Trophoblast cell (in vitro differentiated cells and primary cell): Measurements from ENCODE around the gene CD59.

Source experiments
- DNase-seq, 2 donors: peaks; one replicate each; pipeline ENCODE4 v3.0.0-alpha.2; 2016
- H2AFZ ChIP-seq: 2 replicates; pipeline ENCODE4 v1.6.1; 2013; ENCODE audit warnings: low read length, moderate library complexity, mild to moderate bottlenecking; ENCODE audit not compliant: insufficient read depth, poor library complexity
- H2AK5ac ChIP-seq: 2 replicates; pipeline ENCODE4 v1.6.1; 2013; ENCODE audit warnings: mild to moderate bottlenecking, low read length
- H2BK120ac ChIP-seq: 2 replicates; pipeline ENCODE4 v1.6.1; 2013; ENCODE audit warnings: low read length, mild to moderate bottlenecking, moderate library complexity; ENCODE audit not compliant: insufficient read depth, poor library complexity
- H2BK12ac ChIP-seq: 2 replicates; pipeline ENCODE4 v1.6.1; 2013; ENCODE audit warnings: mild to moderate bottlenecking, low read length, moderate library complexity
- H2BK5ac ChIP-seq: 2 replicates; pipeline ENCODE4 v1.6.1; 2013; ENCODE audit warnings: low read length, low read depth, moderate library complexity, mild to moderate bottlenecking; ENCODE audit not compliant: poor library complexity
- H3K14ac ChIP-seq: 2 replicates; pipeline ENCODE4 v1.6.1; 2013; ENCODE audit warnings: mild to moderate bottlenecking, low read length
- H3K18ac ChIP-seq: 2 replicates; pipeline ENCODE4 v1.6.1; 2013; ENCODE audit warnings: mild to moderate bottlenecking, low read length
- H3K23ac ChIP-seq: 2 replicates; pipeline ENCODE4 v1.6.1; 2013; ENCODE audit warnings: low read length
- H3K27ac ChIP-seq: 2 replicates; pipeline ENCODE4 v1.5.1; 2013; ENCODE audit warnings: low read depth, mild to moderate bottlenecking, inconsistent platforms, low read length, moderate library complexity
- H3K27me3 ChIP-seq: 2 replicates; pipeline ENCODE4 v1.6.1; 2013; ENCODE audit warnings: inconsistent platforms, mild to moderate bottlenecking, low read length, moderate library complexity; ENCODE audit not compliant: insufficient read depth
- H3K36me3 ChIP-seq, 2 experiments: 1 replicate in 1 of 2; 2 replicates in 1 of 2; pipeline ENCODE4 v1.6.1; 2013; ENCODE audit warnings: low read length in 2 of 2, mild to moderate bottlenecking in 2 of 2, moderate library complexity in 1 of 2; ENCODE audit not compliant: insufficient read depth in 2 of 2, control insufficient read depth in 1 of 2
- H3K4ac ChIP-seq: 2 replicates; pipeline ENCODE4 v1.6.1; 2013; ENCODE audit warnings: low read depth, mild to moderate bottlenecking, low read length, moderate library complexity
- H3K4me1 ChIP-seq, 2 experiments: 1 replicate in 1 of 2; 2 replicates in 1 of 2; pipeline ENCODE4 v1.6.1; 2013; ENCODE audit warnings: low read length in 2 of 2, mild to moderate bottlenecking in 2 of 2, moderate library complexity in 1 of 2; ENCODE audit not compliant: insufficient read depth in 2 of 2, control insufficient read depth in 1 of 2
- H3K4me2 ChIP-seq: 2 replicates; pipeline ENCODE4 v1.6.1; 2013; ENCODE audit warnings: inconsistent platforms, mild to moderate bottlenecking, low read length, moderate library complexity
- H3K4me3 ChIP-seq: 2 replicates; pipeline ENCODE4 v1.5.1; 2013; ENCODE audit warnings: mild to moderate bottlenecking, low read depth, low read length, inconsistent platforms
- H3K79me1 ChIP-seq: one replicate; pipeline ENCODE4 v1.6.1; 2013; ENCODE audit warnings: low read length
- H3K79me2 ChIP-seq: 2 replicates; pipeline ENCODE4 v1.6.1; 2013; ENCODE audit warnings: low read length, mild to moderate bottlenecking; ENCODE audit not compliant: control insufficient read depth, insufficient read depth, poor library complexity
- H3K9ac ChIP-seq: 2 replicates; pipeline ENCODE4 v1.6.1; 2013; ENCODE audit warnings: mild to moderate bottlenecking, low read length
- H3K9me3 ChIP-seq: 2 replicates; pipeline ENCODE4 v1.6.1; 2013; ENCODE audit warnings: low read depth, mild to moderate bottlenecking, control low read depth, inconsistent platforms, low read length; ENCODE audit not compliant: insufficient read depth
- H4K12ac ChIP-seq: 2 replicates; pipeline ENCODE4 v1.6.1; 2013; ENCODE audit warnings: low read depth, mild to moderate bottlenecking, low read length, moderate library complexity
- H4K8ac ChIP-seq: 2 replicates; pipeline ENCODE4 v1.6.1; 2013; ENCODE audit warnings: low read depth, mild to moderate bottlenecking, low read length, moderate library complexity
- H4K91ac ChIP-seq: one replicate; pipeline ENCODE4 v1.6.1; 2013; ENCODE audit warnings: low read depth, mild to moderate bottlenecking, low read length, moderate library complexity
- WGBS: extraction: QIAGEN DNeasy Blood & Tissue Kit; methylation state at CpG from one replicate; pipeline ENCODE4 v1.1.7; 2013; ENCODE audit warnings: missing lambda C conversion rate; ENCODE audit not compliant: insufficient read length, insufficient coverage; ENCODE audit errors: extremely low coverage; 5-methylcytosine and 5-hydroxymethylcytosine counted together

Gene CD59

GRCh38 chr11:33685082-33685481, 51.1 kb downstream of the CD59 start:
- no peak overlapping the region for H3K4me3 ChIP-seq
- H3K36me3 ChIP-seq: no peaks in the 10 kb centered on the region
- WGBS: no CpG with 5 or more reads among the region's 3 CpGs
- peaks cover 5% of the 10 kb centered on the region for H3K79me1 ChIP-seq
- H3K14ac ChIP-seq: no peak overlapping the region
- H4K12ac ChIP-seq: no peak overlapping the region
- no peak overlapping the region for H4K8ac ChIP-seq
- no peak overlapping the region for H2AK5ac ChIP-seq
- H3K4me1 ChIP-seq: peaks cover 5 to 9% of the 10 kb centered on the region in 2 experiments
- H2BK12ac ChIP-seq: no peak overlapping the region
- no peak overlapping the region for H3K4ac ChIP-seq
- DNase-seq: no peak
- H3K9ac ChIP-seq: no peak overlapping the region
- H2AFZ ChIP-seq: no peak overlapping the region
- H3K79me2 ChIP-seq: no peaks in the 10 kb centered on the region
- no peak overlapping the region for H2BK5ac ChIP-seq
- H4K91ac ChIP-seq: no peak overlapping the region
- no peaks in the 10 kb centered on the region for H3K9me3 ChIP-seq
- H3K18ac ChIP-seq: no peak overlapping the region
- no peak overlapping the region for H2BK120ac ChIP-seq
- no peak overlapping the region for H3K4me2 ChIP-seq
- H3K27ac ChIP-seq: no peak overlapping the region
- no peak overlapping the region for H3K23ac ChIP-seq
- no peaks in the 10 kb centered on the region for H3K27me3 ChIP-seq

- H4K91ac ChIP-seq: no peak overlapping the region
- H2AFZ ChIP-seq: no peak overlapping the region
Measured at GRCh38 chr11:33684003-33684706, 52.1 kb downstream of the CD59 start.

DNA sequence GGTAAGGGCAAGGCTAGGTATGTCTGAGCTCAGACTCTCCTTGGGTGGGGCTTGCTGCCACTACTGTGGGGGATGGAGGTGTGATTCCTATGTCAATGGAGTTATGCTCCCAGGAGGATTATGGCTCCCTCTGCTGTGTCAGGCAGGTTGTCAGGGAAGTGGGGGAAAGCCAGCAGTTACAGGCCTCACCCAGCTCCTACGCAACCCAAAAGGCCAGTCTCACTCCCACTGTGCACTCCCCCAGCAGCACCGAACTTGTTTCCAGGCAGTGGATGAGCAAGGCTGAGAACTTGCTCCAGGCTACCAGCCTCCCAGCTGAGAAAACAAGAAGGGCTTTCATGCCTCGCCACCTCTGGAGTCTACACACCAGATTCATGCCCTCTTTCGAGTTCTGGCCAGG, 53.8 kb downstream of the CD59 start:
- Histone ChIP-seq H3K4me1 (peaks cover 4 to 6% of the 10 kb centered on the region in 2 experiments), H4K91ac (no peak overlapping the region), H3K4me2 (no peak overlapping the region), H3K4me3 (no peak overlapping the region), H3K36me3 (no peaks in the 10 kb centered on the region), H2AFZ (no peak overlapping the region), H3K79me1 (no peaks in the 10 kb centered on the region), H3K27ac (no peak overlapping the region), H2AK5ac (no peak overlapping the region), H3K14ac (no peak overlapping the region), H3K4ac (no peak overlapping the region), H4K8ac (peak overlapping the region; percentile 9), H3K27me3 (no peaks in the 10 kb centered on the region), H3K9me3 (no peaks in the 10 kb centered on the region), H3K9ac (no peak overlapping the region), H3K79me2 (no peaks in the 10 kb centered on the region), H2BK12ac (peak overlapping the region; percentile 35), H4K12ac (no peak overlapping the region), H2BK5ac (no peak overlapping the region), H3K23ac (no peak overlapping the region), H3K18ac (no peak overlapping the region), H2BK120ac (no peak overlapping the region)
- peak in 1 of 2 donors; percentile 23 for DNase-seq
- no CpG with 5 or more reads among the region's 4 CpGs for WGBS

More at GRCh38 chr11:33684003-33684706, 52.1 kb downstream of the CD59 start:
- H3K4me1 ChIP-seq: peaks cover 4 to 6% of the 10 kb centered on the region in 2 experiments
- H2AK5ac ChIP-seq: no peak overlapping the region
- H3K4me3 ChIP-seq: no peak overlapping the region
- DNase-seq: no peak
- no peak overlapping the region for H2BK120ac ChIP-seq
- no peaks in the 10 kb centered on the region for H3K36me3 ChIP-seq
- no peaks in the 10 kb centered on the region for H3K79me2 ChIP-seq
- no peak overlapping the region for H2BK12ac ChIP-seq
- WGBS: no CpG with 5 or more reads among the region's 5 CpGs
- no peak overlapping the region for H2BK5ac ChIP-seq
- no peak overlapping the region for H3K14ac ChIP-seq
- no peak overlapping the region for H3K9ac ChIP-seq
- no peaks in the 10 kb centered on the region for H3K9me3 ChIP-seq
- no peak overlapping the region for H3K4me2 ChIP-seq
- H3K18ac ChIP-seq: no peak overlapping the region
- no peaks in the 10 kb centered on the region for H3K27me3 ChIP-seq
- no peak overlapping the region for H4K12ac ChIP-seq
- H3K23ac ChIP-seq: no peak overlapping the region
- H3K4ac ChIP-seq: no peak overlapping the region
- H3K79me1 ChIP-seq: no peaks in the 10 kb centered on the region
- no peak overlapping the region for H4K8ac ChIP-seq
- no peak overlapping the region for H3K27ac ChIP-seq

- Histone ChIP-seq H4K8ac (no peak overlapping the region), H3K27me3 (no peaks in the 10 kb centered on the region), H4K12ac (no peak overlapping the region), H3K14ac (no peak overlapping the region), H3K4ac (no peak overlapping the region), H3K36me3 (no peaks in the 10 kb centered on the region), H2BK12ac (peak overlapping the region; percentile 27), H3K4me1 (peaks cover 4 to 6% of the 10 kb centered on the region in 2 experiments), H3K9me3 (no peaks in the 10 kb centered on the region), H3K4me2 (no peak overlapping the region), H3K9ac (no peak overlapping the region), H3K23ac (no peak overlapping the region), H3K79me1 (no peaks in the 10 kb centered on the region), H3K4me3 (no peak overlapping the region), H2AK5ac (no peak overlapping the region), H3K18ac (no peak overlapping the region), H2AFZ (no peak overlapping the region), H2BK120ac (no peak overlapping the region), H2BK5ac (no peak overlapping the region), H4K91ac (no peak overlapping the region), H3K27ac (no peak overlapping the region), H3K79me2 (no peaks in the 10 kb centered on the region)
- no peak for DNase-seq
- no CpG with 5 or more reads among the region's 3 CpGs for WGBS
Measured at GRCh38 chr11:33682019-33682418, 54.2 kb downstream of the CD59 start.
